Stimulated activated CD4-positive, alpha-beta T cell treated with anti-CD3 and anti-CD28 coated beads, TNF-alpha, amount 100 ng/mL, for 48 hours (primary cell): ENCODE results near the gene RIMBP2.

Experiments
- DNase-seq, 3 donors: peaks; one replicate each; pipeline ENCODE4 v3.0.0-alpha.2; 2020; ENCODE audit warnings: low read depth in 3 of 3

The RIMBP2 gene

DNA sequence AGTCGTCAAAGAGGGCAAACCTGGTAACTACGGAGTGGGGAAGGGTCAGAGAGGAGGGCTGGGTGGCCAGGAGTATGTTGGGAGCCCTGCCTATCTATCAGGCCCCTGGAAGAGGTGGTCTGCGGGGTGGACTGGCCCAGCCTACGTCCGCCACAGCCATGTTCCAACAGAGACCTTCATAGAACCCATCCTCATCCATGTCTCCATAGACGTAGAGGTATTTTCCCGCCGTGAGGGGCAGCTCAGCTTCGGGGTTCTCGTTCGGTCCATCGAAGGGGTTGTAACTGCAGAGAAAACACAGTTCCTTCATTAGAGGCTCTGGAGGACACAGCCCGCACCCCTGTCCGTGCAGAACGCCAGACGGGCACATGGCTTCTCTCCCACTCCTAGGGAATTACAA lies 271.1 kb downstream of the RIMBP2 start:
- DNase-seq: no peak

DNA sequence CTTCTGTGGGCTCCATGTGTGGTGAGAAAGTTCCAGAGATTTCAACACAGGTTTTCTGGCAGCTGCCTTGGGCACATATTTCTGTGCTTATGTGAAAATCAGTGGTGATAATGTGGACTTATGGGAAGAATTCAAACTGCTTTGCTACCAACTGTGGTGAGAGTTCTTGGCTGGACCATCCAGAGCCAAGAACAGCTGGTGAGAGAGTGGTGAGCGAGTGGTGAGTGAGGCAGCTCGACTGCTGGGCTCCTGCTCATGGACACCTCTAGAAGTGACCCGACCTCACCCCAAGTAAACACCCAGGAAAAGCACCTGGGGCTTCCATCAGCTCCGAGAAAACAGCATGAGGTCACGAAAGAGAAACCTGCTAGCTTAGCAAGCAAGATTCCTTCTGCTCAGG lies 272.0 kb downstream of the RIMBP2 start:
- DNase-seq: no peak

DNA sequence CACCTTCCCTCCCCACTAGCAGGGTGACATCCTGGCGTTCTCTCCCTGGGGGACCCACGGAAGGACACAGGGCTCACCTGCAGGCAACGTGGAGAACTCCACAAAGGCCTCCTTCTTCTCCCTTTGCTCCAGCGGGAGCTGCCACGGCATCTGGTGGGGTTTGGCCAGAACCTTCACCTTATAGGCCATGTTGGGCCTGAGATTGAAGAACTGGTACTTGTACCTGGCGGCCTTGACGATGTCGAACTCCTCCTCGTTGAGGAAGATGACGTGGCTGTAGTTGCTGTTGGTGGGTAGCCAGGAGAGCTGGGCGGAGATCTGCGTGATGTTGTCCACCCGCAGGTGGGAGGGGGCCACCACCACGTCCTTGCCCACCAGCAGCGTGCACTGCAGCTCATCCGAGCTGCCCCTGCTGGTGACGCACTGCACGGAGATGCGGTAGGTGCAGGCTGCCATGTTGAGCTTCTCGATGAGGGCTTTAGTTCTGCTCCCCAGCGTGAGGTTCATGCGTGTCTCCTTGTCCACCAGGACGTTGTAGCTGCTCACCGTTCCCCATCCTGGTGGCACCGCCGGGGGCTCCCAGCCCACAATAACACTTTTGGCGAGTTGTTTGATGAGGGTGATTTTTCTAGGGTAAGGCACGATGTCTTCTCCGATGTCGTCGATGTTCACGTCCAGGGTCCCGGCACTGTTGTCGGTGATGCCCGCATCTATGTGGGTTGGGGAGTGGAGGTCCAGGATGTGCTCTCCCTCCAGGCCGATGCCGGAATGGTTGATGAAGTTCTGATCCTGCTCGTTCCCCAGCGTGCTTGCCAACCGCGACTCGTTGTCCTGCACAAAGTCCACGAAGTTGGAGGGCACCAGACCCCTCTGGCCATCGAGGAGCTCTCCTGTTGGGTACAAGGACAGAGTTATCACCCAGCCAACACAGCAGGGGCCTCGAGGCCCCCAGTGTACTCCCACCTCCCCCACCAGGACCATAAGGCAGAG lies 274.0 kb downstream of the RIMBP2 start:
- no peak for DNase-seq

DNA sequence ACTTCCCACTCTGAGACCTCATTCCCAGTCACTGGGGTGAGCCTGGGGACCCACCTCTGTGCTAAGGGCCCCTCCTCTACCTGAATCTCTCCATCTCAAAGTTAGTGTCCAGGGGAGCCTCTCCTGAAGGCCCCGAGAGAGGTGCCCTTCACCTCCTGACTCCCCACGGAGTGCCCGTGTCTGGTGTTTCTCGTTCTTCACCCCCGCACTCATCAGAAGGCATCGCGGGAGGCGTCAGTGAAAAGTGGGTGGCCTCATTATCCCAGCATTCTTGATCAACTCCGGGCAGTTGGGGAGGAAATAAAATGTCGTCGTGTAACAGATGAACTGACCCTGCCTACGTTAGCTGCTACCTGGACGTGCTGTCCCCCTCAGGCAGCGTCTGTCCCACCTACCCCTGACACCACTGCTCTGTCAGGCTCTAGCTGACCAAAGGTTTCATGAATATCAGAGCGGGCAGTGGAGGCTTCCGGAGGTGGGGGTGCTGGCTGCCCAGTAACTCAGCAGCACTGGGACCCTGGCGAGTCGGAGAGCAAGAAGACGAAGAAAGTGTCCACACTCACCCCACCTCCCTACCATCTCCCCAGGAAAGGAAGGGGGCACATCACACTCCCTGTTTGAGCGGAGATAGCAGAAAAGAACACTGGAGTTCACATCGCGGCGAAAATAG lies 275.6 kb downstream of the RIMBP2 start:
- no peak for DNase-seq

DNA sequence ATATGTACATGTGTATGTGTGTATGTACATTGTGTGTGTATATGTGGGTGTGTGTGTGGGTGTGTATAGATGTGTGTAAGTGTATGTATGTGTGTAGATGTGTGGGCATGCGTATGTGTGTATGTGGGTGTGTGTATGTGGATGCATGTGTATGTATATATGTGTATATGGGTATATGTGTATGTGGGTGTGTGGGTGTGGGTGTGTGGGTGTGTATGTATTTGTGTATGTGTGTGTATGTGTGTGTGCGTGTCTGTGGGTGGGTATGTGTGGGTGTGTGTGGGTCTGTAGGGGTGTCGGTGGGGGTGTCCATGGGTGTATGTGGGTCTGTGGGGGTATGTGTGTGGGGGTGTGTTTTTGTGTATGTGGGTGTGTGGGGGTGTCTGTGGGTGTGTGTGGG lies 276.8 kb downstream of the RIMBP2 start:
- no peak for DNase-seq

DNA sequence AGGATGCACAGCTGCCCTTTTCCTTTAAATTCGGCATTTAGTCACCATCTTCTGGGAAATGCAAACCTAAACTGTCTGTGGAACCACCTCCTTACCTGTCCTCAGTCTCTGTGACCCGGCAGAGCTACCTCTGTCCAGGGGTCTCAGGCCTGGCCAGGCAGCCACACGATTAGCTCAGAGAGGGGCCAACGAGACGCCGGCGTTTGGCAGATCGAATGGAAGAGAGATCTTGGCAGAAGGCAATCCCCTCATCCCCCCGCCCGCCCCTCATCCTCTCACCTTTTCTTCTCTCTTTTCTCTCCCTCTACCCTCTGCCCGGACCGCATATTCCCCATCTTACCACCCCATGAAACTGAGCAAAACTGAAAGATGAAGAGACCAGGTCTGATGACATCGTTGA lies 277.4 kb downstream of the RIMBP2 start:
- DNase-seq: no peak

DNA sequence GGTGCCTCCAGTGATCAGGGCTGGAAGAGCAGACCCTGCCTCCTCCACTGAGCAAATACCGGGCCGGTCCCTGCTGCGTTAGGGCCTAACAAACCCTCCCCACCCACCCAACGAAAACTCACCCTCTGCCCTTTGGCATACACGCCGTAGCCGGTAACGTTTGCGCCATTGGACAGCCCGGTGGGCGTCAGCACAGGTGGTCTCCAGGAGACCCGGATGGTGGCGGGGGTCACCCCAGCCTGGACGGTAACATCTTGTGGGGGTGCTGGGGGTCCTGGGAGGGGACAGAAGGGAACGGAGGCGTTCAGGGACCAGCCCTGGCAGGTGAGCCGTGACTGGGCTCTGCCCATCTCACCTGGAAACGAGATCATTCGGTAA lies 277.9 kb downstream of the RIMBP2 start:
- DNase-seq: no peak

DNA sequence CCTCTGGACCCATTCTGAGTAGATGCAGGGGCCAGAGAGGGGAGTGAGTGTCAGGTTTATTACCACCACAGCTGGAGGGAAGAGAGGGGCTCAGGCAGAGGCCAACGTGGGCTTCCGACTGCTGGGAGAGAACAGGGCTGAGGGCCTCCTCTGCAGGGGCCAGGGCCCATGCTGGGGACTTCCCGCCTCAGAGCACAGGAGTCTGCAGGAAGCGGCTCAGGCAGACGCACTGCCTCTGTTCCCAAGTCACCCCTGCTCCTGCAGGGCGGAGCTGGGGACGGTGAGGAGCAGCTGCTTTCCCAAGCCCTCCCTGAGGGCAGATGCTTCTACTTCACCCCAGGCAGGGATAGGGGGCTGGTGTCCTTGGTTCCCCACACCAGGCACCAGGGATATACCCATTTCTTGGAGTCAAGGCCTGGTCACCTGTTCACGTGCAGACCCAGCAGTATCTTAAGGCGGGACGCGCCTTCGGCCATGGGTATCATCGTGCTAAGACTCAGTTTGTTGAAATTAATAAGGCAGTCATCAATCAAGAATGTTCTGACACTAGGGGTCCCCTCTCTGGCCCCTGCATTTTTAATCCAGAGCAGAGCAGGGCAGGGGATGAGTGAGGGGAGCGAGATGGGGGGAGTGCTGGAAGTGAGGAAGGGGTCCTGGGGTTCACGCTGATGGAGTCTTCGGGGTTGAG lies 278.4 kb downstream of the RIMBP2 start:
- DNase-seq: no peak

DNA sequence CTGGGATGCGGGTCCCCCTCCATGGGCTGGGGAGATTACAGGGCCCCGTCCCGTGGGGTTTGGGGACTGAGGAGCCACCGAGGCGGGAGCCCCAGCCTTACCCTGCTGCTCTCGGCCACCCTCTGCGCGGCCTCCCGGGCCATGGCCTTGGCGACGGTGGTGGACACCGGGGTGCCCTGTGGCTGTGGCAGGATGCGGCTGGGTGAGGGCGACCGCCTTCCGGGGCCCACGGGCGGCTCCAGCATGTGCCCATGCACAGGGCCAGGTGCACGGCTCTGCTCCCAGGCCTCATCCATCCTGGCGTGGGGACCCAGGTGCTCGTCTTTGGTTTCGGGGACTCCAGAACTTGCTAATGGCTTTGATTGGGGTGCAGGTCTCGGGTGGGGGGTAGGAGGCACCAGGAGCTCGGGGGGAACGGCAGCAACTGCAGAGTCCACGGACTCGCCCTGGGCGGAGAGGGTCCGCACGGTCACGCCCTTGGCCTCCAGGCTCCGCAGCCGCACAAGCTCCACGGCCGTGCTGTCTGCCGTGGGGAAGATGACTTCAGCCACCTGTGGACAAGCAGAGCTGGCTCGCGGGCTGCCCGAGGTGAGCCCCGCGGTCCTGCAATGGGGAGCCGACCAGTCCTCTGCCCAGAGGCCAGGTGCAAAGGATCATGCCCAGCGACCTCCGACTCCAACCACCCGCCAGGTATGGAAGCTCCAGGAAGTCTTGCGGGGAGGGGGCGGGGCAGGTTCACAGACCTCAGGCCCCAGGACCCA lies 279.2 kb downstream of the RIMBP2 start:
- DNase-seq: no peak

DNA sequence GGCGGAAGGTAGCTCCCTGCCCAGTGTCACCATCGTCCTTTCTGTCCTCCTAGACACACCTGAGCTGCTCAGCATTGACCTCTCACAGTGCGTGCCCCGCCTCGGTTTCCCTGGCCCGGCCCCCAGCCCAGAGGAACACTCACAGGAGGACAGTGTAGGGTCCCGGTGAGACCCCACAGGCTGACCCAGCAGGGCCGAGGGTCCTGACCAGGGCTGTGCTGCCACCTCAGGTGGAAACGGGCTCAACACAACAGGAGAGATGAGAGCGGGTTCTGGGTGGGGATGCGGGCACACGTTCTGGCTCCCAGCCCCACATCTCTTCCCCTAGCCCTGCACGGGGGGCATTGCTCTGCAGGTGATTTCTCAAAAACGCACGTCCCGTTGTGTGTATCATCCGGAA lies 280.3 kb downstream of the RIMBP2 start:
- DNase-seq: no peak

DNA sequence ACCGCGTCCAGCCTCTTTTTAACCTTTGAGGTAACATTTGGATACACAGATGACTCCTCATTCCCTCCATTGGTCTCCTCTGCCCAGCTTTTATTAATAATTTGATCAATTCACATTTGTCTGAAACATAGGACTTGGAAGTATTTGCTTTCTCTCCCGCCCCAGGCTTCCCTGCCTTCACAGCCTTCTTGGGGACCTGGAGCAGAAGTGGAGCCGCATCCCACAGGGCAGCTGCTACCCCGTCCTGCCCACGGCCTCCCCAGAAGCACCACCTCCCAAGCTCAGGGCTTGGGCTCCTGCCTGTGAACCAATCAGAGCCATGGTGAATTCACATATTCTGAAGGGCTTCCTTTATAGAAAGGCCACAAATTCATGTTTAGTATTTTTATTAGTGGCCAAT lies 280.8 kb downstream of the RIMBP2 start:
- DNase-seq: no peak

DNA sequence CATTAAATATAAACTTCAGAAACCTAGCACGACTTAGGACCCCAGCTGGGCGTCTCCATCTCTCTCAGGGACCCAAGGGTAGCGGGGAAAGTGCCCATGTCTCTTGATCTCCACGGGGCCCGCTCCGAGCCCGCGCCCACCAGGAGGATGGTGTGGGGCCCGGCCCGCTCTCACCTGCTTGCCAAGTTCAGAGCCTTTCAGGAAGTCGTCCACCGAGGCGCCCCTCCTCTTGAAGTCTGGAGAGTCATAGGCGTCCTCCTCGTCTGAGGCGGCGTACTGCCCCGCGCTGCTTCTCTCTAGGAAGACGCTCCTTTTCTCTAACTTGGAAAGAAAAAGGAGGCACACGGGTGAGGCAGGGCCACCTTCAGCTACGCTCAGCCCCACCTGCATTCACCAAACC lies 281.5 kb downstream of the RIMBP2 start:
- DNase-seq: no peak

DNA sequence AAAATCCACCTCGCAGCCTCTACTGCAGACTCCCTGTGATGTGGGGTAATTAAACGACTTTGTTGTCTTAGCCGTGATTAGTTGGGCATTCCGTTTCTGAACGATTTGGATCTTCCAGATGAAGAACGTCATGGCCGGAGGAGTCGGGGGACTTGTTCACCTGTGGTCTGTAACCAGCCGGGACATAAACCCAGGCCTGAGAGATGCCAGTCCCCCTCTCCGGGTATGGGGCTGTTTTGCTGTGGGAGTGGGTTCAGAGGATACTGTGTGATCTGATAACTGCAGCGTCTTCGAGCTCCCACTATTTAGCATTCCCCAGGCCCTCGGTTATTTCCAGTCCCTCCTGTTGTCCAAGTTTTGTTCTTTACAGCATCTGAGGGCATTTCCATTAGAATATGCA lies 282.3 kb downstream of the RIMBP2 start:
- no peak for DNase-seq

DNA sequence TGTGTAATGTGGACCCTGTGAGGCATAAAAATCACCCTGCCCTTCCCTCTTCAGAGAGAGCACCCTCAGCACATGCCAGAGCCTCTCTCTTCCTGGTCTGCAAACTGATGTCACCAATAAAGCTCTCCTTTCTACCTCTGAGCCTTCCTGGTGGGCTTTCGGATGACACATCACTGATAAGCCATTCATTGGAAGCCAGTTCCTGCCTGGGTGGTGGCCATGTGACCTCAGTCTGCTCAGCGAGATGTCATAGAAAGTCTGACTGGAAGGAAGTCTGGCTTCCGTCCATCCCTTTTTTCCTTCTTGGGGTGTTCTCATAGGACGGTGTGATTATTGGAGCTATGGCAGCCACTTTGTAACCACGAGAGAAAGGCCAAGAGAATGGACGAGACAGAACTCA lies 282.7 kb downstream of the RIMBP2 start:
- DNase-seq: no peak

DNA sequence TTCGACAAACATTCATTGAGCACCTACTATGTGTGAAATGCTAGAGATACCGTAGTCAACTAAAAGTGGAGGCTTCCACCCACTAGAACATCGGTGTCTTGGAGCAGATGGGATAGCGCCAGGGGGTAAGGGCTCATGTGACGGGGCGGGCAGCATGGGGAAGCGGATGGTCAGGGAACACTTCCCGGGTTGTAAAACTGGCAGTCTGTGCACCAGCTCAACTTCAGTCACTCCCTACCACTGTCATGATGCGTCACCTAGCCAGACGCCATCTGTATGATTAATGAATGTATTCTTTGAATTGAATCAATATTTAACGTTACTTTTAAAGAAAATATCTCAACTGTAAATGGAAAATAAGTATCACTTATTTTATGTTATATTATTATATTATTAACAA lies 284.9 kb downstream of the RIMBP2 start:
- no peak for DNase-seq

DNA sequence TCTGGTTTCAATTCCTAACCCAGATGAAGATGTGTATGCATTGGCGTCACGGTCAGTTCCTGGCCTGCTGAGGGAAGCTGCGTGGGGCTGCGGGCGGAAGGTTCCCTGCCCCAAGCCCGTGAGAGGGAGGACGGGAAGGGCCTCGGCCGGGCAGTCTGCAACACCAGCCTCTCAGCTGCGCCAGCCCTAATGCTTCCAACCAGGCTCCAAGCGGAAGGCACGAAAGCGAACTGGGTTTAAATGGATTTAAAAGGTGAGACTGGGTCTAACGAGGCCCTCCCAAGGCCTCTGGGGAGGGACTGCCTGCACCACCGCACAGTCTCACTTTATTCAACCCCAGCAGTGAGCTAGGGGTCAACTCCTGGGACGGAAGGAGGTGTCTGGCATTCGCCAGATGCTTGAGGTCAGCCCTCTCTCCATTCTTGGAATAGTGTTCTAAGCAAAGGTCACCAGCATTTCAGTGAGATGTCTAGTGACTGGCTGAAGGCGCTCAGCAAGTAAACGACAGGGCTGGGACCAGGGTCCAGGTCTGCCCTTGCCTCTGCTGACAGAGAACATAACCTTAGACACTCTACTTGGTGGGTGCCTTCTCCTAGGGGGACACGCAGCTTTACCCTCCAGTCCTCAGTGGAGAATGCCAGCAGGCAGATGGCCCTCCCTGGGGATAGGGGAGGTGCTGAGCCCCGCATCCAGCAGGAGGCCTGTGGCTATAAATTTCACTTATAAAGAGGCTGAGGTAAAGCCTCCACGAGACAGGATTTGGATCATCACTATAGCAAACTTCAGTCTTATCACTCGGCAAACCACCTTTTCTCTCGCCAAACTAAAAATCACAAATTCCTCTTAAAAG lies 286.2 kb downstream of the RIMBP2 start:
- DNase-seq: no peak

DNA sequence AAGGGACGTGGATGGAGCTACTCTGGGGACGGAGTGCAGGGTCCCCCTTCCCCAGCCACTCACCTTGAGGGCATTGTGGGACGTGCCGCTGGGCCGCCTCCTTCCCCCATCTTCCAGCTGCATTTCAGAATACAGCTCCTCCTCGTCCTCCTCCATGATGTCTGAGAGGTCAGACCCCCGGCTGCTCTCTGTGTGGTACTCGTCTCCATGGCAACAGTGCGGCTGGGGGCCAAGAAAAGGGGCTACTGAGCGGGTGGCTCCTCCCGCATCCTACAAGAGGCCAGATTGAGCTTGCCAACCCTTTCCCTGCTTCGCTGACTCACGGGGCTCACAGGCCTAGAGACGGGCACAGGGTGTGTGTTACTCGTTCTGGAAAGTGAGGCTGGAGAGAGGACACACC lies 288.0 kb downstream of the RIMBP2 start:
- DNase-seq: no peak

DNA sequence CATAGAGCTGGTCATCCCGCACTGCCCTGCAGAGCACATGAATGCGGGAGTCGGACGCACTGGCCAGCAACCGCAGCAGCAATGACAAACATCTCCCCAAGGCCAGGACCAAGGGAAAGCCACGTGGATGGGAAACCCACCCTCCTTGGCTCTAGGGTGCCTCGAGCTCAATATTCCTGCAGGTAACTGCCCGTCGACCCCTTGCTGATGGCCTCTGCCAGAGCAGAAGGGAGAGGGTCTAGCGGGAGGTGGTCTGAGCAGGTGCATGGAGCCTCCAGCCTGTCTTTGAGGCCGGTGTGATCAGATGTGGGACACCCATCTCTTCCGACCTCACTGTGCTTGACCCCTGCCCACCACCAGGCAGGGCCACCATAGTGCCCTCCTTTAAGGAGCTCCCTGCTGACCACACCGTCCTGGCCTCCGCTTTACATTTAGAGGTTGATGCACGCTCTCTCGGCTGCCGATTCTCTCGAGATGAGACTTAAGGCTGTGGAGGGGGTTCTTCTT lies 288.7 kb downstream of the RIMBP2 start:
- DNase-seq: no peak

DNA sequence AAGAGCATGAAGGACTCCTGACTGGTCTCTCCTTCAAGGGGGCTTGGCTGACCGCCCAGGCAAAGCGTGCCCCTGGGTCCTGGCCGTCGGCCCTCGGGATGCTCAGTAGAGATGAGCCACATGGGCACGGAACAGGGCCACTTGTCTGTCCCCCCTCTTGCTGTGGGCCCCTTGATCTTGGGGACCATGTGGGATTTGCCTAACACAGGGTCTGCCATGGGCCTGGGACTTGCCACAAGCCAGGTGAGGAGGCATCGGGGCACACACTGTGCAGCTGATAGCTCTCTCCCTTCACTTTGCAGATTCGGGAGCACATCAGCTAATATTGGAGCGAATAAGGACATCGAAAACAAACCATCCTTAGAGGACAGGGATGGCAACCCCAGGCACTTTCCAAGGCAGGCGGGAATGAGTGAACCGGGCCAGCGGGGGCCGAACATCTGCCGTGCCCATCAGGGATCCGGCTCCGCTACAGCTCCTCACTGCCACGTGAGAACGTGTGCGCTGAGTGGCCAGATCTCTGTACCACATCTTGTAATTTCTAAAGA lies 290.3 kb downstream of the RIMBP2 start:
- no peak for DNase-seq
